ENCODE measurements around the gene TOR1AIP1. TPM values are rescaled to one million over a fixed set of nuclear protein-coding genes. Genes with fewer than 3 reads are reported as not detected.
"Not testable (repeated sequence)": the region's sequence is repeated elsewhere in the genome, so short reads cannot be mapped to it uniquely, and the experiment has no call there.

TOR1AIP1 gene, protein sequence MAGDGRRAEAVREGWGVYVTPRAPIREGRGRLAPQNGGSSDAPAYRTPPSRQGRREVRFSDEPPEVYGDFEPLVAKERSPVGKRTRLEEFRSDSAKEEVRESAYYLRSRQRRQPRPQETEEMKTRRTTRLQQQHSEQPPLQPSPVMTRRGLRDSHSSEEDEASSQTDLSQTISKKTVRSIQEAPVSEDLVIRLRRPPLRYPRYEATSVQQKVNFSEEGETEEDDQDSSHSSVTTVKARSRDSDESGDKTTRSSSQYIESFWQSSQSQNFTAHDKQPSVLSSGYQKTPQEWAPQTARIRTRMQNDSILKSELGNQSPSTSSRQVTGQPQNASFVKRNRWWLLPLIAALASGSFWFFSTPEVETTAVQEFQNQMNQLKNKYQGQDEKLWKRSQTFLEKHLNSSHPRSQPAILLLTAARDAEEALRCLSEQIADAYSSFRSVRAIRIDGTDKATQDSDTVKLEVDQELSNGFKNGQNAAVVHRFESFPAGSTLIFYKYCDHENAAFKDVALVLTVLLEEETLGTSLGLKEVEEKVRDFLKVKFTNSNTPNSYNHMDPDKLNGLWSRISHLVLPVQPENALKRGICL
- 16.1 and 26.4 TPM in 2 replicates for total RNA-seq

DNA sequence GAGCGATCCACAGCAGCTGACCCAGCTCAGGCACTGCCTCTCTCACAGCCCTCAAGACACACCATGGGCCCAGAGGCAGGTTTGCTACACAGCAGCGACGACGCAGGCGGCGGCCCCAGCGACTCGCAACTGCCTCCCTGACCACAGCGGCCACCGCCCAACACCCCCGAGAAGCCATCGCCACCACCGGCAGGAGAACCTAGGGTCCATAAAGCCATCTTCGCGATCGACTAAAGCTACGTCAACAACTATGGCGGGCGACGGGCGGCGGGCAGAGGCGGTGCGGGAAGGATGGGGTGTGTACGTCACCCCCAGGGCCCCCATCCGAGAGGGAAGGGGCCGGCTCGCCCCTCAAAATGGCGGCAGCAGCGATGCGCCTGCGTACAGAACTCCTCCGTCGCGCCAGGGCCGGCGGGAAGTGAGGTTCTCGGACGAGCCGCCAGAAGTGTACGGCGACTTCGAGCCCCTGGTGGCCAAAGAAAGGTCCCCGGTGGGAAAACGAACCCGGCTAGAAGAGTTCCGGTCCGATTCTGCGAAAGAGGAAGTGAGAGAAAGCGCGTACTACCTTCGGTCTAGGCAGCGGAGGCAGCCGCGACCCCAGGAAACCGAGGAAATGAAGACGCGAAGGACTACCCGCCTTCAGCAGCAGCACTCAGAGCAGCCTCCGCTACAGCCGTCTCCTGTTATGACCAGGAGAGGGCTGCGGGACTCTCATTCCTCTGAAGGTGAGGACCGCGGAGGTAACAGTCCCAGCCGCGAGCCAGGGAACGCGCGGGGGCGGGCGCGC, at the start of gene TOR1AIP1:
TSS of gene TOR1AIP1 (plus strand) at position 33 of the 787 bp plus-strand sequence. CDS start at position 251, 218 bp downstream.
- Histone ChIP-seq H3K4me3 (ENCODE audit: low read depth, low read length) (peak within 1 kb of the TSS; percentile 53), H3K36me3 (ENCODE audit: control insufficient read depth, insufficient read depth, low read length) (peaks cover 3% of the 10 kb centered on the region), H3K27me3 (ENCODE audit: control insufficient read depth, insufficient read depth, low read length) (no peaks in the 10 kb centered on the region)
- FAIRE-seq (no peak), DNase-seq (ENCODE audit: low read depth) (peak; percentile 90)
- TF ChIP-seq, protein P1, sequence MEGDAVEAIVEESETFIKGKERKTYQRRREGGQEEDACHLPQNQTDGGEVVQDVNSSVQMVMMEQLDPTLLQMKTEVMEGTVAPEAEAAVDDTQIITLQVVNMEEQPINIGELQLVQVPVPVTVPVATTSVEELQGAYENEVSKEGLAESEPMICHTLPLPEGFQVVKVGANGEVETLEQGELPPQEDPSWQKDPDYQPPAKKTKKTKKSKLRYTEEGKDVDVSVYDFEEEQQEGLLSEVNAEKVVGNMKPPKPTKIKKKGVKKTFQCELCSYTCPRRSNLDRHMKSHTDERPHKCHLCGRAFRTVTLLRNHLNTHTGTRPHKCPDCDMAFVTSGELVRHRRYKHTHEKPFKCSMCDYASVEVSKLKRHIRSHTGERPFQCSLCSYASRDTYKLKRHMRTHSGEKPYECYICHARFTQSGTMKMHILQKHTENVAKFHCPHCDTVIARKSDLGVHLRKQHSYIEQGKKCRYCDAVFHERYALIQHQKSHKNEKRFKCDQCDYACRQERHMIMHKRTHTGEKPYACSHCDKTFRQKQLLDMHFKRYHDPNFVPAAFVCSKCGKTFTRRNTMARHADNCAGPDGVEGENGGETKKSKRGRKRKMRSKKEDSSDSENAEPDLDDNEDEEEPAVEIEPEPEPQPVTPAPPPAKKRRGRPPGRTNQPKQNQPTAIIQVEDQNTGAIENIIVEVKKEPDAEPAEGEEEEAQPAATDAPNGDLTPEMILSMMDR (IDR thresholded peaks at IDR 0.05; ENCODE audit: insufficient read depth, low read length, severe bottlenecking) = peak; percentile 32

DNA sequence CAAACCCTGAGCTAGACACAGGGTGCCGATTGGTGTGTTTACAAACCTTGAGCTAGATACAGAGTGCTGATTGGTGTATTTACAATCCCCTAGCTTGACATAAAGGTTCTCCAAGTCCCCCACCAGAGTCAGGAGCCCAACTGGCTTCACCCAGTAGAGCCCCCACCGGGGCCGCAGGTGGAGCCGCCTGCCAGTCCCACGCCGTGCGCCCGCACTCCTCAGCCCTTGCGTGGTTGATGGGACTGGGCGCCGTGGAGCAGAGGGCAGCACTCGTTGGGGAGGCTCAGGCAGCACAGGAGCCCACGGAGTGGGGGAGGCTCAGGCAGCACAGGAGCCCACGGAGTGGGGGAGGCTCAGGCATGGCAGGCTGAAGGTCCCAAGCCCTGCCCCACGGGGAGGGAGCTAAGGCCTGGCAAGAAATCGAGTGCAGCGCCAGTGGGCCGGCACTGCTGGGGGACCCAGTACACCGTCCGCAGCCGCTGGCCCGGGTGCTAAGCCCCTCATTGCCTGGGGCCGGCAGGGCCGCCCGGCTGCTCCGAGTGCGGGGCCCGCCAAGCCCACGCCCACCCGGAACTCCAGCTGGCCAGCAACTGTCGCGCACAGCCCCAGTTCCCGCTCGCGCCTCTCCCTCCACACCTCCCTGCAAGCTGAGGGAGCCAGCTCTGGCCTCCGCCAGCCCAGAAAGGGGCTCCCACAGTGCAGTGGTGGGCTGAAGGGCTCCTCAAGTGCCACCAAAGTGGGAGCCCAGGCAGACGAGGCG, 45.2 kb upstream of the TOR1AIP1 start:
- DNase-seq (ENCODE audit: low read depth); FAIRE-seq; H3K27me3 ChIP-seq (ENCODE audit: control insufficient read depth, insufficient read depth, low read length); H3K36me3 ChIP-seq (ENCODE audit: control insufficient read depth, insufficient read depth, low read length); H3K4me3 ChIP-seq (ENCODE audit: low read depth, low read length): not testable (repeated sequence)

DNA sequence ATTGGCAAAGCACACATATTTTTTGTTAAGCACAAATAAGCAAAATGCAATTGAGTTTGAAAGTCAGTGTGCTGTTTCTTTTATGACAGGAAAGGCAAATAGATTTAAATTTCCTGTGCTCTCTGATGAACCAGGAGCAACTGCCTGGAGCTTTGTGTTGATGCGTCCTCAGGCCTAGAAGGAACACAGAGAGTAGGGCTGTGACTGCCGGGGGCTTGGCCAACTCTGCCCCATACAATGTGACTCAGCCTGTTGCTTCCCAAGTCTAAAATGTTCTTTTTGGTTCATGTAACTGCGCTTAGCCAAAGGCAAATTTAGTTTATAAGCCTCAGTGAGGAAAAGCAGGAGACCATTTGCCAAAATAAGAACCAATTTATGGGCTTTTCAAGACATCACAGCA, 42.0 kb upstream of the TOR1AIP1 start:
- Histone ChIP-seq H3K4me3 (ENCODE audit: low read depth, low read length) (no peak overlapping the region), H3K36me3 (ENCODE audit: control insufficient read depth, insufficient read depth, low read length) (peaks cover 1% of the 10 kb centered on the region), H3K27me3 (ENCODE audit: control insufficient read depth, insufficient read depth, low read length) (no peaks in the 10 kb centered on the region)
- TF ChIP-seq, protein P1 (IDR thresholded peaks at IDR 0.05; ENCODE audit: insufficient read depth, low read length, severe bottlenecking) = no peak
- DNase-seq (ENCODE audit: low read depth) (no peak), FAIRE-seq (no peak)

DNA sequence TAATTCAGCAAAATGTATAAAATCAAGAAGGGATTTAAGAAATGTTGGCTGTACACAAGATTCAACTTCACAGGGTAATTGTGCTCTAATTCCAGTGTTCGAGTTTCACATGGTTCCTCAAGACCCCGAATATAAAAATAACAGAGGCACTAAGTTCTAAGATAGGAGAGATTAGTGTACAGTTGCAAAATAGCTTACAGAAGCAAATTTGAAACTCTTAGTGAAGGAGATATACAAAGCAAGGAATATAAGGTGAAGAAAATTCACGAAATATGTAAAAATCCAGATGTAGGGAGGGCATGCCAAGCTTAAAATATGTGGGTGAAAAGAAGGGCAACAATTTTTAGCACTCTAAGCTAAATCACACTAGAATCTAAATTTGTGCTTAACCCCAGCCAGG, 33.9 kb upstream of the TOR1AIP1 start:
- Histone ChIP-seq H3K36me3 (ENCODE audit: control insufficient read depth, insufficient read depth, low read length) (peaks cover 24% of the 10 kb centered on the region), H3K4me3 (ENCODE audit: low read depth, low read length) (no peak overlapping the region), H3K27me3 (ENCODE audit: control insufficient read depth, insufficient read depth, low read length) (no peaks in the 10 kb centered on the region)
- FAIRE-seq (no peak), DNase-seq (ENCODE audit: low read depth) (no peak)
- TF ChIP-seq, protein P1 (IDR thresholded peaks at IDR 0.05; ENCODE audit: insufficient read depth, low read length, severe bottlenecking) = no peak

DNA sequence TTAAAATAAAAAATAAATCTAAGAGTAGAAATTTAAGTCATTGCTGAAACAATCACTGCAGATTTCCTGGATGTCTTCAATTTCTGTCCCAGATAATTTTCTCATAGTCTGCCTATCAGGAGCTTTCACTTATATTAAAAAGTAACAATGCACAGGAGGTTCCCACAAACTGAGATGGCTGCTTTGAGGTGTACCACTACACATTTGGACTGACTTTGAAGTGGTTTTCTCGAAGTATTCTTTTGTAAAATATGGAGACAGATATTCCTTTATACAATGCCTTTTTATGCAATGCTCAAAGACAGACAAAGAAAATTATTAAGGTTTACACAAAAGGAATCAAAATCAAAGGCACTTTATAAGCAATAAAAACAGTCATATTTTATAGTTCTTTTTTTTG, 29.0 kb upstream of the TOR1AIP1 start:
- FAIRE-seq (no peak), DNase-seq (ENCODE audit: low read depth) (no peak)
- H3K27me3 ChIP-seq (ENCODE audit: control insufficient read depth, insufficient read depth, low read length) = no peaks in the 10 kb centered on the region
- TF ChIP-seq, protein P1 (IDR thresholded peaks at IDR 0.05; ENCODE audit: insufficient read depth, low read length, severe bottlenecking) = no peak
- no peak overlapping the region for H3K4me3 ChIP-seq (ENCODE audit: low read depth, low read length)
- peaks cover 17% of the 10 kb centered on the region for H3K36me3 ChIP-seq (ENCODE audit: control insufficient read depth, insufficient read depth, low read length)

DNA sequence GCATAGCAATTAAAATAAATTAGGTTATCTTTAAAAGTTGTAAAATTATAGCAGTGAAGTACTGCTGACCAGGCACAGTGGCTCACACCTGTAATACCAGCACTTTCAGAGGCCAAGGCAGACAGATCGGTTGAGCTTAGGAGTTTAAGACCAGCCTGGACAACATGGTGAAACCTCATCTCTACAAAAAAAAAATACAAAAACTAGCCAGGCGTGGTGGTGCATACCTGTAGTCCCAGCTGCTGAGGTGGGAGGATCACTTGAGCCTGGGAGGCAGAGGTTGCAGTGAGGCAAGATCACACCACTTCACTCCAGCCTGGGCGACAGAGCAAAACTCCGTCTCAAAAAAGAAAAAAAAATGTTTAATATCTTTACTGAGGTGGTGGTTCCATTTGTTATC, 26.3 kb upstream of the TOR1AIP1 start:
- not testable (repeated sequence) for DNase-seq (ENCODE audit: low read depth); H3K27me3 ChIP-seq (ENCODE audit: control insufficient read depth, insufficient read depth, low read length); H3K4me3 ChIP-seq (ENCODE audit: low read depth, low read length); FAIRE-seq
- peaks cover 11% of the 10 kb centered on the region for H3K36me3 ChIP-seq (ENCODE audit: control insufficient read depth, insufficient read depth, low read length)
